GM12872 (cell line): Measurements from ENCODE around the gene NKD1.

ENCODE experiments used
- CTCF ChIP-seq: IDR thresholded peaks from 3 replicates; pipeline ENCODE4 v1.5.1; 2011; ENCODE audit warnings: low read depth, mild to moderate bottlenecking, low read length, moderate library complexity; ENCODE audit not compliant: insufficient read depth

The NKD1 gene

GRCh38 chr16:50602126-50602525 lies 53.9 kb downstream of the NKD1 start:
- no peak for TF ChIP-seq CTCF

GRCh38 chr16:50602531-50603205 lies 54.5 kb downstream of the NKD1 start:
- TF ChIP-seq CTCF: no peak

GRCh38 chr16:50603206-50604064 lies 55.2 kb downstream of the NKD1 start:
- no peak for TF ChIP-seq CTCF

- TF ChIP-seq CTCF: no peak
Measured at GRCh38 chr16:50604065-50604418, 55.8 kb downstream of the NKD1 start.

- no peak for TF ChIP-seq CTCF
Measured at GRCh38 chr16:50604610-50605009, 56.4 kb downstream of the NKD1 start.

- TF ChIP-seq CTCF: no peak
Measured at GRCh38 chr16:50605733-50606430, 57.7 kb downstream of the NKD1 start.

GRCh38 chr16:50606431-50607050 lies 58.3 kb downstream of the NKD1 start:
- TF ChIP-seq CTCF: no peak
